H9 (cell line): ENCODE measurements around the gene VTCN1. TPM values are rescaled to one million over a fixed set of nuclear protein-coding genes. Genes with fewer than 3 reads are reported as not detected.

Experiments
- DNase-seq: peaks from one replicate; pipeline ENCODE4 v3.0.0-alpha.2; 2017
- H2AFZ ChIP-seq: one replicate; pipeline ENCODE4 v1.6.1; 2013; ENCODE audit warnings: mild to moderate bottlenecking, low read length, control low read depth, moderate library complexity
- H2AK5ac ChIP-seq: 2 replicates; pipeline ENCODE4 v1.6.1; 2013; ENCODE audit warnings: low read length, control low read depth, mixed read lengths; ENCODE audit not compliant: insufficient read length
- H2BK120ac ChIP-seq: one replicate; pipeline ENCODE4 v1.6.1; 2013; ENCODE audit warnings: low read depth, mild to moderate bottlenecking, low read length, control low read depth, inconsistent platforms; ENCODE audit not compliant: poor library complexity, severe bottlenecking
- H2BK12ac ChIP-seq: 2 replicates; pipeline ENCODE4 v1.6.1; 2013; ENCODE audit warnings: low read length, control low read depth, mixed read lengths, low read depth; ENCODE audit not compliant: insufficient read length
- H2BK15ac ChIP-seq: 2 replicates; pipeline ENCODE4 v1.6.1; 2013; ENCODE audit warnings: low read depth, low read length, control low read depth
- H2BK20ac ChIP-seq: one replicate; pipeline ENCODE4 v1.6.1; 2013; ENCODE audit warnings: low read depth, mild to moderate bottlenecking, low read length, control low read depth, inconsistent platforms; ENCODE audit not compliant: poor library complexity, severe bottlenecking
- H2BK5ac ChIP-seq: 2 replicates; pipeline ENCODE4 v1.6.1; 2013; ENCODE audit warnings: low read length, control low read depth, mixed read lengths; ENCODE audit not compliant: insufficient read length
- H3K14ac ChIP-seq: 2 replicates; pipeline ENCODE4 v1.6.1; 2013; ENCODE audit warnings: low read length, control low read depth; ENCODE audit not compliant: insufficient read depth
- H3K18ac ChIP-seq: 2 replicates; pipeline ENCODE4 v1.6.1; 2013; ENCODE audit warnings: low read depth, mild to moderate bottlenecking, mixed read lengths, low read length, control low read depth; ENCODE audit not compliant: insufficient read length
- H3K23ac ChIP-seq: 2 replicates; pipeline ENCODE4 v1.6.1; 2013; ENCODE audit warnings: low read length, control low read depth, mixed read lengths, low read depth; ENCODE audit not compliant: insufficient read length
- H3K23me2 ChIP-seq: 2 replicates; pipeline ENCODE4 v1.6.1; 2013; ENCODE audit warnings: low read depth, mild to moderate bottlenecking, mixed read lengths, low read length, control low read depth; ENCODE audit not compliant: insufficient read length, poor library complexity, severe bottlenecking
- H3K27ac ChIP-seq: 2 replicates; pipeline ENCODE4 v1.5.1; 2013; ENCODE audit warnings: low read length, control low read depth, mixed read lengths, low read depth; ENCODE audit not compliant: insufficient read length
- H3K27me3 ChIP-seq: 2 replicates; pipeline ENCODE4 v1.6.1; 2013; ENCODE audit warnings: low read length, control low read depth, inconsistent platforms; ENCODE audit not compliant: insufficient read depth
- H3K4ac ChIP-seq: 2 replicates; pipeline ENCODE4 v1.6.1; 2013; ENCODE audit warnings: low read depth, mild to moderate bottlenecking, control low read depth, inconsistent platforms, low read length, moderate library complexity
- H3K4me1 ChIP-seq: 2 replicates; pipeline ENCODE4 v1.6.1; 2013; ENCODE audit warnings: low read length, control low read depth, inconsistent platforms; ENCODE audit not compliant: insufficient read depth
- H3K4me2 ChIP-seq: 2 replicates; pipeline ENCODE4 v1.6.1; 2013; ENCODE audit warnings: low read length, control low read depth, mixed read lengths; ENCODE audit not compliant: insufficient read length, insufficient read depth
- H3K56ac ChIP-seq: 2 replicates; pipeline ENCODE4 v1.6.1; 2013; ENCODE audit warnings: low read depth, mild to moderate bottlenecking, mixed read lengths, low read length, control low read depth; ENCODE audit not compliant: insufficient read length
- H3K79me1 ChIP-seq: 2 replicates; pipeline ENCODE4 v1.6.1; 2013; ENCODE audit warnings: low read depth, mild to moderate bottlenecking, moderate library complexity, low read length, control low read depth, inconsistent platforms; ENCODE audit not compliant: insufficient read depth, poor library complexity, severe bottlenecking
- H3K79me2 ChIP-seq: 2 replicates; pipeline ENCODE4 v1.6.1; 2013; ENCODE audit warnings: low read length, control low read depth, inconsistent platforms; ENCODE audit not compliant: insufficient read depth
- H3K9ac ChIP-seq: 2 replicates; pipeline ENCODE4 v1.6.1; 2013; ENCODE audit warnings: low read length, control low read depth, mixed read lengths; ENCODE audit not compliant: insufficient read length; ENCODE audit errors: extremely low read depth
- H3K9me3 ChIP-seq: one replicate; pipeline ENCODE4 v1.6.1; 2013; ENCODE audit warnings: low read depth, low read length, inconsistent platforms; ENCODE audit not compliant: control insufficient read depth
- H3T11ph ChIP-seq: one replicate; pipeline ENCODE4 v1.6.1; 2013; ENCODE audit warnings: mild to moderate bottlenecking, low read length, control low read depth, inconsistent platforms
- H4K20me1 ChIP-seq: one replicate; pipeline ENCODE4 v1.6.1; 2013; ENCODE audit not compliant: control insufficient read depth, insufficient read length, insufficient read depth
- H4K5ac ChIP-seq: 2 replicates; pipeline ENCODE4 v1.6.1; 2013; ENCODE audit warnings: low read depth, mild to moderate bottlenecking, mixed read lengths, low read length, control low read depth; ENCODE audit not compliant: insufficient read length
- H4K8ac ChIP-seq: replicated peaks from 2 replicates; pipeline ENCODE4 v1.6.1; 2013; ENCODE audit warnings: low read length, control low read depth, mixed read lengths, low read depth; ENCODE audit not compliant: insufficient read length
- H4K91ac ChIP-seq: 2 replicates; pipeline ENCODE4 v1.6.1; 2013; ENCODE audit warnings: low read depth, mild to moderate bottlenecking, moderate library complexity, mixed read lengths, low read length, control low read depth; ENCODE audit not compliant: insufficient read length
- H3K27ac Mint-ChIP-seq, 3 experiments: 2 replicates in 2 of 3; 3 replicates in 1 of 3; pipeline ENCODE4 v1.8.0; 2020 to 2021; ENCODE audit warnings: mixed read lengths in 3 of 3, mild to moderate bottlenecking in 1 of 3, moderate library complexity in 1 of 3
- H3K27me3 Mint-ChIP-seq: 2 replicates; pipeline ENCODE4 v1.8.0; 2021; ENCODE audit warnings: low read depth, mild to moderate bottlenecking, moderate library complexity, mixed read lengths
- H3K36me3 Mint-ChIP-seq, 3 experiments: 2 replicates in 2 of 3; 3 replicates in 1 of 3; pipeline ENCODE4 v1.8.0; 2020 to 2021; ENCODE audit warnings: low read depth in 3 of 3, mixed read lengths in 3 of 3; ENCODE audit not compliant: insufficient read depth in 1 of 3
- H3K4me1 Mint-ChIP-seq, 2 experiments: 2 replicates each; pipeline ENCODE4 v1.8.0; 2020; ENCODE audit warnings: mixed read lengths in 2 of 2
- H3K4me3 Mint-ChIP-seq, 2 experiments: 2 replicates in 1 of 2; 3 replicates in 1 of 2; pipeline ENCODE4 v1.8.0; 2020 to 2021; ENCODE audit warnings: mild to moderate bottlenecking in 2 of 2, mixed read lengths in 2 of 2, moderate library complexity in 1 of 2
- H3K9me3 Mint-ChIP-seq, 2 experiments: 2 replicates in 1 of 2; 3 replicates in 1 of 2; pipeline ENCODE4 v1.8.0; 2020; ENCODE audit warnings: mild to moderate bottlenecking in 2 of 2, mixed read lengths in 2 of 2, moderate library complexity in 1 of 2
- WGBS: extraction: QIAGEN DNeasy Blood & Tissue Kit; methylation state at CpG from one replicate; pipeline ENCODE4 v1.1.7; 2013; ENCODE audit warnings: missing lambda C conversion rate, low lambda C conversion rate, mixed read lengths; ENCODE audit not compliant: insufficient read length; ENCODE audit errors: extremely low coverage; 5-methylcytosine and 5-hydroxymethylcytosine counted together
- total RNA-seq: library from RNA; stranded (reverse); gene quantifications from 2 replicates; pipeline ENCODE4 v1.2.1, GENCODE V29; 2021
- TF ChIP-seq, protein P1 (sequence below): fragments of 200-600 bp; sonication (generic); conservative IDR thresholded peaks from 3 replicates; pipeline ENCODE4 v1.8.0; 2021; ENCODE audit warnings: antibody characterized with exemption, mild to moderate bottlenecking

Gene VTCN1
- total RNA-seq, 1 experiment from 2014 or later = 0.33 TPM

DNA sequence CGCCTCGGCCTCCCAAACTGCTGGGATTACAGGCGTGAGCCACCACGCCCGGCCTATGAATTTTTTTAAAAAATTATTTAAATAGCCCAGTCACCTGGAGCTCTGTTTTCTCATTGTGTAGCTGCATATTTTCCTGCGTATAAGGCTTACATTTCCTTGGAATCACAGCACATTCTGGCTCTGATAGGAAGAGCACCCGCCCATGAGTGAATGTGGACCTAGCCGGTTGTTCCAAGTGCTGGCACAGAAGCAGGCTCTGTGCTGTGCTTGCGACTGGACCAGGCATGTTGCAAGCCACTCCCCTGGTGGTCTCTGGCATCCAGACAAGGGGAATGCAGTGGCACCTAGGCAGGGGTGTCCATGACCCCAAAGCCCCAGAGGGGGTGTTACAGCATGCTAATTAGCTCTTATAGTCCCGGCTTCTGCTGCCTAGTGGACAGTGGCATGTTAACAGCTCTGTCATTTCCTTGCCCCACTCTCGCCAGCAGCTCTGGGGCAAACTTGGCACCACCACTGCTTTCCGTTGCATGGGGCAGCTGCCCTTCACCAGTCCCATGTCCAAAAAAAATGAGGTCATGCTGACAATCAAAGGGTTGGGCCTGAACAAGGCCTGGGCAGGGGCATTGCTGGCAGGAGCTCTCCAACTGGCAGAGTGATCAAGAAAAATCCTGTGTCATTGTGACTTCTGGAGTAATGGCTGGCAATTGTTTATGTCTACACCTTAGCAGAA lies 5.2 kb upstream of the VTCN1 start:
- Mint-ChIP-seq H3K36me3 (peaks cover 11 to 39% (median 20%) of the 10 kb centered on the region in 3 experiments), H3K27me3 (peaks cover 3% of the 10 kb centered on the region; the same call in 1 of the 2 replicates), H3K9me3 (peaks cover 35 to 42% of the 10 kb centered on the region in 2 experiments), H3K27ac (no peak overlapping the region), H3K4me1 (no peaks in the 10 kb centered on the region), H3K4me3 (no peak overlapping the region)
- Histone ChIP-seq H3K4ac (no peak overlapping the region), H3T11ph (no peak overlapping the region), H3K18ac (no peak overlapping the region), H4K8ac (no peak overlapping the region), H3K9ac (no peak overlapping the region), H3K14ac (no peak overlapping the region), H3K23ac (no peak overlapping the region), H2BK120ac (no peak overlapping the region), H2AFZ (no peak overlapping the region), H3K79me1 (no peaks in the 10 kb centered on the region), H2BK12ac (no peak overlapping the region), H4K5ac (no peak overlapping the region), H2BK15ac (no peak overlapping the region; the same call in 1 of the 2 replicates), H3K4me2 (no peak overlapping the region), H3K4me1 (no peaks in the 10 kb centered on the region), H2BK5ac (no peak overlapping the region), H3K27me3 (no peaks in the 10 kb centered on the region), H3K23me2 (no peaks in the 10 kb centered on the region), H4K20me1 (no peaks in the 10 kb centered on the region), H3K56ac (no peak overlapping the region), H2AK5ac (no peak overlapping the region), H3K9me3 (peaks cover 13% of the 10 kb centered on the region), H2BK20ac (no peak overlapping the region), H3K79me2 (no peaks in the 10 kb centered on the region), H3K27ac (no peak overlapping the region), H4K91ac (no peak overlapping the region)
- no peak for DNase-seq
- no CpG with 5 or more reads among the region's 12 CpGs for WGBS
- TF ChIP-seq, protein P1, sequence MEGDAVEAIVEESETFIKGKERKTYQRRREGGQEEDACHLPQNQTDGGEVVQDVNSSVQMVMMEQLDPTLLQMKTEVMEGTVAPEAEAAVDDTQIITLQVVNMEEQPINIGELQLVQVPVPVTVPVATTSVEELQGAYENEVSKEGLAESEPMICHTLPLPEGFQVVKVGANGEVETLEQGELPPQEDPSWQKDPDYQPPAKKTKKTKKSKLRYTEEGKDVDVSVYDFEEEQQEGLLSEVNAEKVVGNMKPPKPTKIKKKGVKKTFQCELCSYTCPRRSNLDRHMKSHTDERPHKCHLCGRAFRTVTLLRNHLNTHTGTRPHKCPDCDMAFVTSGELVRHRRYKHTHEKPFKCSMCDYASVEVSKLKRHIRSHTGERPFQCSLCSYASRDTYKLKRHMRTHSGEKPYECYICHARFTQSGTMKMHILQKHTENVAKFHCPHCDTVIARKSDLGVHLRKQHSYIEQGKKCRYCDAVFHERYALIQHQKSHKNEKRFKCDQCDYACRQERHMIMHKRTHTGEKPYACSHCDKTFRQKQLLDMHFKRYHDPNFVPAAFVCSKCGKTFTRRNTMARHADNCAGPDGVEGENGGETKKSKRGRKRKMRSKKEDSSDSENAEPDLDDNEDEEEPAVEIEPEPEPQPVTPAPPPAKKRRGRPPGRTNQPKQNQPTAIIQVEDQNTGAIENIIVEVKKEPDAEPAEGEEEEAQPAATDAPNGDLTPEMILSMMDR = no peak
